Measurements from ENCODE around the gene BANP.

GRCh38 chr16:88087517-88087877 is 136.3 kb downstream of the BANP start:
- TF ChIP-seq CTCF (conservative IDR thresholded peaks at IDR 0.05; ENCODE audit: low read length) (no peak), EZH2phosphoT487 (IDR thresholded peaks at IDR 0.05; ENCODE audit: borderline replicate concordance, low read depth, low read length) (no peak)
